ENCODE data around the gene HPN.

- TF ChIP-seq ZNF384 (IDR thresholded peaks at IDR 0.05) (no peak), L3MBTL2 (conservative IDR thresholded peaks at IDR 0.05) (no peak), FOXM1 (IDR thresholded peaks at IDR 0.05; ENCODE audit: borderline replicate concordance) (no peak), SP1 (IDR thresholded peaks at IDR 0.05) (no peak), SUZ12 (IDR thresholded peaks at IDR 0.05) (no peak), BHLHE40 (IDR thresholded peaks at IDR 0.05; ENCODE audit: borderline replicate concordance) (no peak), HDGF (IDR thresholded peaks at IDR 0.05; ENCODE audit: borderline replicate concordance) (no peak), NFRKB (IDR thresholded peaks at IDR 0.05) (no peak), CTBP1 (IDR thresholded peaks at IDR 0.05; ENCODE audit: borderline replicate concordance) (no peak), PKNOX1 (IDR thresholded peaks at IDR 0.05) (no peak), ARNT (IDR thresholded peaks at IDR 0.05) (no peak), FOXK2 (IDR thresholded peaks at IDR 0.05) (no peak)
These were observed 67.2 kb downstream of the HPN start for GRCh38 chr19:35108730-35109129.

Data from HEK293T (cell line).